GM21576 (cell line): ENCODE results near the gene FAM234B.
"Not testable (repeated sequence)": the region's sequence is repeated elsewhere in the genome, so short reads cannot be mapped to it uniquely, and the experiment has no call there.

Experiments
- ATAC-seq: cut with Tn5 transposase; IDR thresholded peaks from one replicate; pipeline ENCODE4 v1.9.1; 2021; ENCODE audit warnings: mild to moderate bottlenecking, moderate library complexity; ENCODE audit not compliant: unreplicated experiment

Gene FAM234B

GRCh38 chr12:13053617-13054016 lies 9.4 kb downstream of the FAM234B start:
- not testable (repeated sequence) for ATAC-seq

- ATAC-seq = no peak
Observed at GRCh38 chr12:13060581-13060980, 16.4 kb downstream of the FAM234B start.

GRCh38 chr12:13061377-13061776 lies 17.2 kb downstream of the FAM234B start:
- no peak for ATAC-seq

DNA sequence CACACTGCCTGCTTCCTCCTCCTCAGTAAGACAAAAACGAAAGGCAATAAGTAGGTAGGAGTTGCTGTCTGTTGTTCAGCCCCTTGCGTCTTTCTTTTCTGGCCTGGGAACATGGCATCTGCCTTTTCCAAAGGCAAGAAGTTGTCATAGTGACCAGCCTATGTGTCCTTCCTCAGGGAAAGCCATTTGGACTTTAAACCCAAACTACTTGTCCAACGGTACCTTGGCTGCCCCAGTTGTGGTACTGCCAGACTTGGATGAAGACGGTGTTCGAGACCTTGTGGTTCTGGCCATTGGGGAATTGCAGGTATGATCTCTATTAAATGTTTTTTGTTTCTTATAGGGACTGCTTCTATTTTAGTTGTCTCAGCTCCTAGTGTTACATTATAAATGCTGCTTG lies 18.5 kb downstream of the FAM234B start:
- ATAC-seq = no peak

DNA sequence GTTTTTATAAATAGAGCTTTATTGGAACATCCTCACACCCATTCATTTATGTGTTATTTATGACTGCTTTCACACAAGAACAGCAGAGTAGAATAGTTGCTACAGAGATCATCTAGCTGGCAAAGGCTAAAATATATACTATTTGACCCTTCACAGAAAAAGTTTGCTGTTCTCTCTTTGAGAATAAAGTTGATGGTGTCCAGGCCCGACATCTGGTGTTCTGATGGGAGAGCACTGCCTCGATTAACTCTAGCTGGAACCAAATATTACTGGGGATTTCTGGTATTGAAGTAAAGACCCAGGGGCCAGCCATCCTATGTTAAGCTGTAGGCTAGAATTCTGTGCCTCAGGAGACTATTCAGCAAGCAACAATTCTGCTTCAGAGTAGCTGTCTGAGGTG lies 21.8 kb downstream of the FAM234B start:
- no peak for ATAC-seq

GRCh38 chr12:13066459-13066858 lies 22.3 kb downstream of the FAM234B start:
- no peak for ATAC-seq

DNA sequence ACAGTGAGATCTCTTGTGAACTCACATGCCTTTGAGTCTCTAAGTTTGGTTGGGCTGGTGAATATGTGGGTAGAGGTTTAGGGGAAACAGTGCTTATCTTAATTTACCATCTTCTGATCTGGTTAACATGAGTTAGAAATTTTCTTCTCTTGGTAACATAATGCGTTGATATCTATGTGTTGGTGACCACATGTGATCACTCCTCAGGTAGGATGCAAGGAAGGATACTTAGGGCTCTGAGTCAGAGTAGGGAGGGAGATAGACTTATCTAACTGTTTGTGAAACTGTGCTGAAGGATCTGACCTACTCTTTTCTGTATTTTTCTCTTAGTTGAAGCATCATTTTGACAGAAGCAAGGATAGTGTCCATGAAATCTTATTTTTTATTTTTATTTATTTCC lies 23.1 kb downstream of the FAM234B start:
- no peak for ATAC-seq

DNA sequence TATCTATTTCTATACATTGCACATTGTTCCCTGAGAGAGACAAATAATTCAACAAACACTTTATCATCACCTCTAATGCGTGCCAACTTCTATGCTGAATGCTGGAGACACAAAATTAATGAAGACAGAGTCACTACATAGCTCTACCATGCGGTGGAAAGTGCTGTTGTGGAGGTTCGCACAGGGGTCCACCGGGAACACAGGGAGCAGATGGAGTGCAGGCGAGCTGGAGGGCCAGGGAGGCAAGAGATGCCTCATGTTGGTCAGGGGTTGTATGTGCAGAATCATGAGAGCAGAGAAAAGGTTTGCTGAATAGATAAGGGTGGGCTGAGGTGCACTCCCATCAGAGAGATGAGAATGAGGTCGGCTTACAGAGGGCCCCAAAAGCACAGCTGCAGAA lies 25.2 kb downstream of the FAM234B start:
- no peak for ATAC-seq

DNA sequence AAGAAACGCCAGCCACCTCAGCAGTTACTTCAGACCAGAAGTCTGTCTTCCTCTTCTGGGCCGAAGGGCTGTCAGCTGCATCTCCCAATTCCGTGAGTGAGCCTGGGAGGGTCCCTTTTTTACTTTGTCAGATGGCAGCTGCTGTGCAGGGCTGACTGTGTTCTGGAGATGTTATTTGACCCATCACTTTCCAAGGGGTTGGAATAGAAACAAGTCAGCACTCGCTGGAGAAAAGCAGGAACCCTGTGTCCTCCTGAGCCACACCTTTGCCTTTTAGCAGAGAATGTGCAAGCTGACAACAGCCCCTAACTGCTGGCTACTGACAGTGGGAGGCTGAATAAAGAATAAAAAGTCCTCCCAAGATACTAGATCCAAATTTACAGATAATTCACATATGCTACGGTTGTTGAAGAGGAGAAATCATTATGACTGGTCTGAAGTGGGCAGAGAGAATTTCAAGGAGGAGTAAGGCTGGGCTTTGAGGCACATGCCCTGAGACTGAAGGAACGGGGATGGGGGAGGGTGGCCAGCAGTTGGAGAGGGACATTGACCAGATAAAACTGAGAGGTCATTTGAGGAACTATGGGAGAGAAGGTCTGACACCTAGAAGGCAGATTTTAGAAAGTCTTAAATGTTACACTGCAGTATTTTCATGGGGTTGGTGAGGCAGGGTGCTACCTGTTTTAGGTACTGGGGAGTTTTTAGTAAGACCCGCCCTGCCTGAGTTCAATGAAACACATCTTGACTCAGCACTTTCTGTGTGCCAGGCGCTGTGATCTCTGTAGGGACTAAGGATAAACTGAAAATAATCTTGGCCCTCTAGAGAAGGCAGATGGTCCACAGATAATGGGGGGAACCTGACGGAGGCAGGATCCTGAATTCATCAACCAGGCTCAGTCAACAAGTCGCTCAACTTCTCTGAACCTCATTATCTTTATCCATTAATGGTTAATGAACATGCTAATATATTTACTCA lies 27.4 kb downstream of the FAM234B start:
- ATAC-seq = no peak

- ATAC-seq = no peak
Observed at GRCh38 chr12:13073173-13073572, 29.0 kb downstream of the FAM234B start.

DNA sequence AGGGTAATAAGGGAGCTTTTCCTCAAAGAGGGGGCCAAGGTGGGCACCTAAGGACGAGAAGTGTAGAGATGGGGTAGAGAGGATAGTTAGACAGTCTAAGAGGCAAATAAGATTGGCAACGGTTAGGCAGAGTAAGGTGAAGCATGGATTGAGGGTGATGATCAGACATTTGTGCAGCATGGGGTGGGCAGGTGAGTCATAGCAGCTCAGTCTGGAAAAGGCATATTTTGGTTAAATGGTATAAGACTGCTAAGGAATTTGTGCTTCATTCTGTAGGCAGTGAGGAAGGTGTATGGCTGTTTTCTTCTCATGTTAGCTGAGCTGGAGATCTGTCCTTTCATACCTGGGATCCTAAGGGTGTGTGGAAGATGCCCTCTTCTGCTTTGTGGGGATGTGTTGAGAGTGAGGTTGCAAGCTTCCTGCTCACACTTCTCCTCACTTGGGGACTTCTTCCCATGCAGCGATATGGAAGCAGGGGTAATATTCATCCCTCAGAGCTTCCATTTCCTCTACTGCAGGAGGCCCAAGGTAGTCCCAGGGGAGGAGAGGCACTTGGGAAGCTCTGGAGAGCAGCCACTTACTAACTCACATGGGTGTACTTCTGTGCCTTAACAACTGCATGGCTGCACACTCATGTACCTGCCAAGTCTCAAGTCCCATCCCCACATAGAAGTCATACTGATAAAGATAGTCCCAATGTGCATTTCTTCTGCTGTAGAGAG lies 30.4 kb downstream of the FAM234B start:
- no peak for ATAC-seq

DNA sequence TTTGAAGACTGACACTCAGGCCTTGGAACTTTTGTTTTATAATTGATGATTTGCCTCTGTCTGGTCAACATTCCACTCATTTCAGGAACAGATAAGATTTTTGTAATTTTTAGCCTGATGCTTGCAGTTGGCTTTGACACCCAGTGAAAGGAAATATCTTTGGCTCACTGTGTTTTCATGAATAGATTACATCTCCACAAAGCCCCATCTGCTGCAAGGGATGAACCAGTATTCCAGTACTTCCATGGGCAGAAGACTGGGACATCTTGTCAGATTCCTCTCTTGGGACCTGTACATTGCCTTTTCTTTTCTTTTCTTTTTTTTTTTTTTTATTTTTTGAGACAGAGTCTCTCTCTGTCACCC lies 30.9 kb downstream of the FAM234B start:
- no peak for ATAC-seq

DNA sequence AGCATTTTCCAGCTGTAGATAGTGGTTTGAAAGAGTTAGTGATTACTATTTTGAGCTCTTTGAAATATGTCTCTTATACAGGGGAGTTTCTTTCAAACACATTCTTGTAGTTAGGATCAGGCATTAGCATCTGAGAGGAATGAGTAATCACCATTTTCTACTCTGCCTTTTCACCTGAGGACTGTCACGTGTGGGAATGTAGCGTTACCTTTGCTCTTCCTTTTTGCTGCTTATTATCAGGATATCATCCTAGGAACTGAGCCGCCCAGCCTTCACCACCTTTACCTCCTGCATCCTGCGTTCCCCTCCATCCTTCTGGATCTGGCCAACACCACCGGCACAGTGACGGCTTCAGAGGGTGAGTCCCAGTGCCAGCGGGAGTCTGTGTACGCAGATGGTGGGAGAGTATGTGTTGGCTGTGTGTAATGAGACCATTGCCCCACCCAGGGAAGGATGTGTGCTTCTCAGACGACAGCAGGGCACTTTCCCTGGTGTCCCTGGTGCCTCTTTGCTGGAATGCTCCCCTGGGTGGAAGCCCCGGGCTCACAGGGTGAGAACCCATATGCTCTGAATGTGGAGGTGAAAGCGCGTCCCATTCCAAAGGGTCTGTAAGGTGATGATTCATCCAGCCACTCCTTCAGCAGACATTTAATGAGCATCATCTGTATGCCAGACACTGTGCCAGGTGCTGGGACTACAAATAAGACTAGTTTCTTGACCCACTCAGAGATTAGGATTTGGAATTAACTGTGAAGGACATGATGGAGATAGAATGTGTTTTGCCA lies 31.8 kb downstream of the FAM234B start:
- no peak for ATAC-seq

DNA sequence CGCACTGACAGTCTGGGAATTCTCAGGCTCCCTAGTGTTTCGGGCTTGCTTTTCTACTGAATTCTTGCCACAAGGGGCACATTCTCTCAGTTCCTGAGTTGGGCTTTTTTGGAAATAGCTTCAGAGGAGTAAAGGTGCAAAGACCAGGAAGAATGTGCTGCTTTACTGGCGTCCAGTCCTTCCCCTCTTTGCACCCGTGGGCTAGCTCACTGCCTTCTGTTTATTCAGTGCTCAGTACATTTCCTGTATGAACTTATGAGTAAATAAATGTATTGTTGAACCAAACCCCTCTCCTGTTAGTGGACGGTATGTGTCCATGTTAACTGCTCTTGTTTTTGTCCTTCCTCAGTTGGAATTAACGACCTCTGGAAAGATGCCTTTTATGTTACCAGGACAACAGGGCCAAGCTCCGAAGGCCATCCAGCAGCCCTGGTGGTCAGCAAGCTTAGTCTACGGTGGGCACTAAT lies 35.3 kb downstream of the FAM234B start:
- no peak for ATAC-seq

DNA sequence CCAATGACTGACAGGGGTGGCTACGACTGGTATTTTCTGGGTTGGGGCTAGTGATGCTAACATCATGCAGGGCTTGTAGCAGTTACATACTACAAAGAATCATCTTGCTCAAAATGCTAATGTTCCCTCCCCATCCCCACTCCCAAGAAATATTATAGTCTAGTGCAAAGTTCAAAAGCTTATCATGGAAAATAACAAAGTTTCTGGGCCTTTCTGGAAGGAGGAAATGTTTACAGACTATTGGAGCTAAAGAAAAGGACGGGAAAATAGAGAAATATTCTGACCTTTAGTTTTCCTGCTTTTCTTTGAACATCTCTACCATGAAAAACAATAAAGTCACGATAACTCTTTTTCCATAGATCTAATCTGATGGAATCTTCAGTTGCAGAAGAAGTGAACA lies 36.1 kb downstream of the FAM234B start:
- no peak for ATAC-seq

DNA sequence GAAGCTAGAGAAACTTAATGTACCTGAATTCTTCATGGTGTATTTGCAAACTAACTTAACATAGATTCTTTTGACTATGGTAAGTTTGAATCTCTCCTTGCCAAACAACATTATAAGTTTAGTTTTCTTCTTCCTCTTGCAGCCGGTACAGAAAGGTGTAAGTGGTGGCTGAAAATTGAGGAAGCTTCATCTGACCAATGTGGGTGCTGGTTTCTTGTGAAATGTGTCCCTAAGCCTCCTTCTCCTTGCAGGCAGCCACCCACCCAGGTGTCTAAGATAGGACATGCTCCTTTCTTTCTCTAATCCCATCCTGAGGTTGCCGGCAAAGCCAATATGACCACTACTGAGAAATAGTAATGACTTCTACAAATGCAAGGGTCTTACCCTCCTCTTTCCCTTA lies 38.7 kb downstream of the FAM234B start:
- ATAC-seq = no peak

GRCh38 chr12:13083638-13084037 lies 39.5 kb downstream of the FAM234B start:
- not testable (repeated sequence) for ATAC-seq

- no peak for ATAC-seq
Observed at GRCh38 chr12:13084898-13085640, 40.9 kb downstream of the FAM234B start.

- no peak for ATAC-seq
Observed at GRCh38 chr12:13085968-13086686, 41.9 kb downstream of the FAM234B start.

DNA sequence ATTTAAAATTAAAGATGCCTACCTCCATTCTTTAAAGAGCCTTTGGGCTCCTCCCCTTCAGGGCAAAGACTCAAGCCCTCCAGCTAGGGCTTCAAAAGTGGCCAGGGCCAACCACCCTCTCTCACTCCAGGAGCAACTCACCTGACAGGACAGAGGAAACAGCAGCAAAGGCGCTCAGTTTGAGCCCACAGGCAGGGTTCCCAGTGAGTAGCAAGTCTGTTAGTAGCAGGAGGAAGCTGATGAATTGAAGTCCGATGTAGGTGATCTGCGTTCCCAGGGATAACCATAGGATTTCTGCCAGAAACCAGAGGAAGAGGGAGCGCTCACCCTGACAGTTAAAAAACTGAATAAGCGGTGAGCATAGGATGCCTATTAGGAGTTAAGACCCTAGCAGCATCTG lies 43.6 kb downstream of the FAM234B start:
- ATAC-seq = no peak
